GM12878 (cell line): Measurements from ENCODE around the gene LILRB4. TPM values are rescaled to one million over a fixed set of nuclear protein-coding genes. Genes with fewer than 3 reads are reported as not detected.

Experiments
- BMI1 ChIP-seq: fragments of 450-650 bp; IDR thresholded peaks from 2 replicates; pipeline ENCODE4 v1.6.1; 2016; ENCODE audit warnings: mild to moderate bottlenecking, moderate library complexity, borderline replicate concordance
- ETV6 ChIP-seq, 2 experiments: fragments of 450-650 bp in 1 of 2; IDR thresholded peaks in 1 of 2; conservative IDR thresholded peaks in 1 of 2; 2 replicates each; pipeline ENCODE4 v1.6.1; 2014; ENCODE audit warnings: antibody characterized with exemption in 1 of 2, borderline replicate concordance in 1 of 2, low read depth in 1 of 2, mild to moderate bottlenecking in 1 of 2, moderate library complexity in 1 of 2
- KAT2A ChIP-seq: conservative IDR thresholded peaks from 2 replicates; pipeline ENCODE4 v1.6.1; 2011; ENCODE audit warnings: low read depth, low read length; ENCODE audit not compliant: control insufficient read depth
- MLLT1 ChIP-seq: fragments of 450-650 bp; IDR thresholded peaks from 2 replicates; pipeline ENCODE4 v1.6.1; 2016; ENCODE audit warnings: mild to moderate bottlenecking
- MXI1 ChIP-seq: fragments of 150-350 bp; IDR thresholded peaks from 2 replicates; pipeline ENCODE4 v1.6.1; 2011; ENCODE audit warnings: low read depth, mild to moderate bottlenecking, inconsistent platforms, low read length, improper control_type of control experiment
- NFIC ChIP-seq: IDR thresholded peaks from 2 replicates; pipeline ENCODE4 v1.6.1; 2012; ENCODE audit warnings: low read depth, mild to moderate bottlenecking, inconsistent platforms, low read length, moderate library complexity
- NKRF ChIP-seq: fragments of 450-650 bp; conservative IDR thresholded peaks from 2 replicates; pipeline ENCODE4 v1.6.1; 2017; ENCODE audit warnings: mild to moderate bottlenecking, moderate library complexity
- POLR2AphosphoS2 ChIP-seq: IDR thresholded peaks from 2 replicates; pipeline ENCODE4 v1.6.1; 2011; ENCODE audit warnings: low read depth, mild to moderate bottlenecking, low read length, improper control_type of control experiment, moderate library complexity
- RAD51 ChIP-seq: fragments of 450-650 bp; IDR thresholded peaks from 2 replicates; pipeline ENCODE4 v1.6.1; 2016; ENCODE audit warnings: moderate library complexity, mild to moderate bottlenecking, inconsistent platforms
- TBL1XR1 ChIP-seq: IDR thresholded peaks from 2 replicates; pipeline ENCODE4 v1.6.1; 2012; ENCODE audit warnings: low read depth, low read length, improper control_type of control experiment
- YBX1 ChIP-seq: fragments of 450-650 bp; IDR thresholded peaks from 2 replicates; pipeline ENCODE4 v1.6.1; 2016; ENCODE audit warnings: antibody characterized with exemption
- ZNF217 ChIP-seq: fragments of 450-650 bp; IDR thresholded peaks from 2 replicates; pipeline ENCODE4 v1.6.1; 2017; ENCODE audit warnings: antibody characterized with exemption, mild to moderate bottlenecking
- polyA plus RNA-seq, 11 experiments: library from polyadenylated mRNA; depleted of rRNA in 4 of 11; unstranded in 6 of 11; stranded (reverse) in 5 of 11; fragments of >200 nt; fragmentation: Nextera tagmentation in 4 of 11; fragmentation: Illumina TruSeq in 1 of 11; extraction: Ambion mirVana in 4 of 11; extraction: Trizol in 1 of 11; gene quantifications; 1 replicate in 1 of 11; 2 replicates in 10 of 11; pipeline versions ENCODE4 v1.2.1 to v1.2.3, GENCODE V29; 2011 to 2016; ENCODE audit warnings: inconsistent platforms in 2 of 11, missing spikeins in 2 of 11, low read depth in 1 of 11
- total RNA-seq, 4 experiments: library from RNA; depleted of rRNA in 3 of 4; stranded (reverse); fragments of >200 nt in 3 of 4; fragmentation: Illumina TruSeq in 1 of 4; extraction: Trizol in 1 of 4; gene quantifications; 2 replicates each; pipeline versions ENCODE4 v1.2.1 to v1.2.3, GENCODE V29; 2013 to 2021

LILRB4 gene
- total and polyA plus RNA-seq, 10 of the 15 experiments (the other 5 are each of a cell fraction or from before 2014, with no cell fraction given) = 2.0 to 39.8 (median 16.0) TPM

- TF ChIP-seq BMI1 (no peak), RAD51 (no peak), MXI1 (no peak), TBL1XR1 (no peak), ETV6 (conservative IDR thresholded peaks at IDR 0.05 in 1 of 2, IDR thresholded peaks at IDR 0.05 in 1 of 2; ENCODE audit: borderline replicate concordance in 1 of 2, low read depth in 1 of 2) (no peak), POLR2AphosphoS2 (no peak), ZNF217 (no peak), KAT2A (no peak), YBX1 (no peak), NKRF (no peak), MLLT1 (no peak), NFIC (no peak)
Measured at GRCh38 chr19:54692298-54692615, 29.5 kb downstream of the LILRB4 start (continued).
